Measurements from ENCODE around the gene NAPA.
"Not testable (repeated sequence)": the region's sequence is repeated elsewhere in the genome, so short reads cannot be mapped to it uniquely, and the experiment has no call there.

The NAPA gene

DNA sequence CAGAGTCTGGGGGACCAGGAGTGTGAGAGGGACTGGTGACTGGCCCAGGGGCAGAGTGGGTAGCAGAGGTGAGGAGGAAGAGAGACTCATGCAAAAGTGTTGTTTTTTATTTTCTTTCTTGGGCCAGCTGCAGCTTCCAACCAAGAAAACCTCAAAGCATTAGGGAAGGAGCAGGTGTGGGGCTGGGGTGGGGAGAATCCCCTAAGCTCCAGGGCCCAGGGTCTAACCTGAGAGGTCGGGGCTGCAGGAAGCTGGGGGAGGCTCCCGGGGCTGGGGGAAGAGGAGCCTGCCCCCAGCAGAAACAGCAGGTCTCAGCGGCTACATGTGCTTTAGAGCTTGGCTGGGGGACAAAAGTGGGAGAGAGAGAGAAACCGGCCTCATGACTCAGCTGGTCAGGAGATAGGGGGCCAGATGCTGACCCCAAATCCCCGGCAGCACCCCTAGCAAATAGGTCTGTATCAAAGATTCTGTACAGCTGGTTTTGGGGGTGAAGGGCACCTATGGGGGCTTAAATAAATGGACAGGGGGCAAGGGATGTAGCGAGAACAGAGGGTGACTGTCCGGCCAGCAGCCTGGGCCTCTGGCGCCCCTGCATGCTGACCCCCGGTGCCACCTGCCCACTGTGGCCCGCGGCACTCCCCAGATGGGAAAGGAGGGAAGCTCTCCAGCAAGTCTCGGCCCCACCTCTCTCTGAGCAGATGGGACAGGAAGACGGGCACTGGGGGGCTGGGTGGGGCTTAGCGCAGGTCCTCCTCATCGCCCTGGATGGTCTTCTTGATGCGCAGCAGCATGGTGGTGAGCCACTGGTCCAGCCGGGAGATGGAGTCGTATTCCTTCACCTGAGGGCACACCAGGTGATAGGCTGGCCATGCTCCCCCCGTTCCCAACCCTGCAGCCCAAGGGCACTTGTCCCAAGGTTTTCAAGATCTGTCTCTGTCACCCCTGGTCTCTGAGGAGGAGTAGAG is 27.0 kb downstream of the NAPA start:
- H3K4me3 Mint-ChIP-seq: no peak overlapping the region
- H3K4me1 Mint-ChIP-seq: peaks cover 46% of the 10 kb centered on the region
- peak overlapping the region; percentile 53 for H3K27ac Mint-ChIP-seq

GRCh38 chr19:47486900-47487299 is 28.0 kb downstream of the NAPA start:
- peaks cover 46% of the 10 kb centered on the region for H3K4me1 Mint-ChIP-seq
- no peaks in the 10 kb centered on the region for H3K27me3 Mint-ChIP-seq
- H3K27ac Mint-ChIP-seq: peak overlapping the region; percentile 53
- peaks cover 15% of the 10 kb centered on the region for H3K36me3 Mint-ChIP-seq
- peak overlapping the region; percentile 5 for H3K4me3 Mint-ChIP-seq
- no peaks in the 10 kb centered on the region for H3K9me3 Mint-ChIP-seq
- no peak for ATAC-seq

More for the DNA sequence above, 27.0 kb downstream of the NAPA start:
- Mint-ChIP-seq H3K27me3 (no peaks in the 10 kb centered on the region), H3K9me3 (no peaks in the 10 kb centered on the region), H3K36me3 (peaks cover 16% of the 10 kb centered on the region)
- ATAC-seq: no peak

DNA sequence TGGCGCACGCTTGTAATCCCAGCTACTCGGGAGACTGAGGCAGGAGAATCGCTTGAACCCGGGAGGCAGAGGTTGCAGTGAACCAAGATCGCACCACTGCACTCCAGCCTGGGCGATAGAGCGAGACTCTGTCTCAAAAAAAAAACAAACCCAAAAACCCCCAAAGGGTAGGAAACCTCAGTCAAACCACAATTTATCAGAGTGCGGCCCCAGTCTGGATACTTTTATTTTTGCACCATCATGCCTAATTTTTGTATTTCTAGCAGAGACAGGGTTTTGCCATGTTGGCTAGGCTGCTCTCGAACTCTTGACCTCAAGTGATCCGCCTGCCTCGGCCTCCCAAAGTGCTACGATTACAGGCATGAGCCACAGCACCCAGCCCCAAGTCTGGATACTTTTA is 28.6 kb downstream of the NAPA start:
- peak overlapping the region; percentile 53 for H3K27ac Mint-ChIP-seq
- peaks cover 46% of the 10 kb centered on the region for H3K4me1 Mint-ChIP-seq
- not testable (repeated sequence) for ATAC-seq, H3K27me3 Mint-ChIP-seq, H3K9me3 Mint-ChIP-seq, H3K4me3 Mint-ChIP-seq
- peaks cover 15% of the 10 kb centered on the region for H3K36me3 Mint-ChIP-seq

- no peak for ATAC-seq
- H3K36me3 Mint-ChIP-seq: peaks cover 12% of the 10 kb centered on the region
- peaks cover 46% of the 10 kb centered on the region for H3K4me1 Mint-ChIP-seq
- peak overlapping the region; percentile 97 for H3K4me3 Mint-ChIP-seq
- H3K9me3 Mint-ChIP-seq: no peaks in the 10 kb centered on the region
- no peaks in the 10 kb centered on the region for H3K27me3 Mint-ChIP-seq
- H3K27ac Mint-ChIP-seq: peak overlapping the region; percentile 97
Observed at GRCh38 chr19:47485210-47485609, 29.7 kb downstream of the NAPA start.

GRCh38 chr19:47483800-47484690 is 30.8 kb downstream of the NAPA start, which contains the start of gene KPTN:
Gene KPTN, minus strand, starts transcription at chr19:47484219. Its CDS starts 59 bp downstream, at chr19:47484160.
- Mint-ChIP-seq H3K9me3 (no peaks in the 10 kb centered on the region), H3K36me3 (peaks cover 5% of the 10 kb centered on the region)
- ATAC-seq: peak; percentile 90

GRCh38 chr19:47483200-47483599 is 31.7 kb downstream of the NAPA start:
- Mint-ChIP-seq H3K4me1 (peaks cover 46% of the 10 kb centered on the region), H3K36me3 (peaks cover 5% of the 10 kb centered on the region), H3K9me3 (no peaks in the 10 kb centered on the region), H3K4me3 (peak overlapping the region; percentile 97), H3K27me3 (no peaks in the 10 kb centered on the region), H3K27ac (peak overlapping the region; percentile 97)
- no peak for ATAC-seq

More at GRCh38 chr19:47483800-47484690, 30.8 kb downstream of the NAPA start, which contains the start of gene KPTN:
- peaks cover 46% of the 10 kb centered on the region for H3K4me1 Mint-ChIP-seq
- peak within 1 kb of the TSS; percentile 97 for H3K4me3 Mint-ChIP-seq
- no peaks in the 10 kb centered on the region for H3K27me3 Mint-ChIP-seq
- peak within 1 kb of the TSS; percentile 97 for H3K27ac Mint-ChIP-seq

DNA sequence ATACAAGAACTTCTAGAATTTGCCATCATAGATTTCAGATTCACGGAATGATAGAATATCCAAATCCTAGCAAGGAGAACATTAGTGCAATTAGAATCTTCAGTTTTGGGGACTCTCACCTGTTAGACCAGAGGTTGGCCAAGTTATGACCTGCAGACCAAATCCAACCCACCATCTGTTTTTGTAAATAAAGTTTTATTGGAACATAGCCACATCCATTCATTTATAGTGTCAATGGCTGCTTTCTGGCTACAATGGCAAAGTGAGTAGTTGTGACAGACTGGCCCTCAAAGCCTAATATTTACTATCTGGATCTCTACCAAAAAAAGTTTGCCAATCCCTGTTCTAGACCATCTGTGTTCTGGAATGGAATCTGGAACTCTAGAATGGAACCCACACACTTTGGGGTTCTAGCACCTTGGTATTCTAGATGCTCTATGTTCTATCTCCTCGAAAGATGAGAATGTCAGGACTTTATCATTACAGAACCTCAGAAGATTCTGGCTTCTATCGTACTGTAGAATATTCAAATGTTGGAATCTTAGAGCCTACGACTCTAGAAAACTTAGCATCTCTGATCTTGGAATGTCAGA is 33.3 kb downstream of the NAPA start:
- Mint-ChIP-seq H3K4me3 (no peak overlapping the region), H3K4me1 (peaks cover 31% of the 10 kb centered on the region), H3K27me3 (no peaks in the 10 kb centered on the region), H3K9me3 (no peaks in the 10 kb centered on the region), H3K27ac (no peak overlapping the region), H3K36me3 (no peaks in the 10 kb centered on the region)
- no peak for ATAC-seq

- H3K27me3 Mint-ChIP-seq: no peaks in the 10 kb centered on the region
- H3K27ac Mint-ChIP-seq: no peak overlapping the region
- H3K9me3 Mint-ChIP-seq: no peaks in the 10 kb centered on the region
- H3K4me1 Mint-ChIP-seq: peaks cover 22% of the 10 kb centered on the region
- H3K36me3 Mint-ChIP-seq: peaks cover under 1% of the 10 kb centered on the region
- H3K4me3 Mint-ChIP-seq: no peak overlapping the region
- ATAC-seq: no peak
Observed at GRCh38 chr19:47480658-47481057, 34.2 kb downstream of the NAPA start.

GRCh38 chr19:47479701-47480503 is 35.0 kb downstream of the NAPA start:
- Mint-ChIP-seq H3K27ac (no peak overlapping the region), H3K27me3 (no peaks in the 10 kb centered on the region), H3K4me3 (no peak overlapping the region), H3K36me3 (peaks cover 6% of the 10 kb centered on the region), H3K4me1 (peaks cover 14% of the 10 kb centered on the region), H3K9me3 (no peaks in the 10 kb centered on the region)
- ATAC-seq: no peak

GRCh38 chr19:47476438-47476972 is 38.4 kb downstream of the NAPA start:
- no peak overlapping the region for H3K4me3 Mint-ChIP-seq
- no peaks in the 10 kb centered on the region for H3K9me3 Mint-ChIP-seq
- H3K4me1 Mint-ChIP-seq: peaks cover 3% of the 10 kb centered on the region
- peaks cover 23% of the 10 kb centered on the region for H3K27me3 Mint-ChIP-seq
- H3K36me3 Mint-ChIP-seq: peaks cover 6% of the 10 kb centered on the region
- no peak for ATAC-seq
- no peak overlapping the region for H3K27ac Mint-ChIP-seq

DNA sequence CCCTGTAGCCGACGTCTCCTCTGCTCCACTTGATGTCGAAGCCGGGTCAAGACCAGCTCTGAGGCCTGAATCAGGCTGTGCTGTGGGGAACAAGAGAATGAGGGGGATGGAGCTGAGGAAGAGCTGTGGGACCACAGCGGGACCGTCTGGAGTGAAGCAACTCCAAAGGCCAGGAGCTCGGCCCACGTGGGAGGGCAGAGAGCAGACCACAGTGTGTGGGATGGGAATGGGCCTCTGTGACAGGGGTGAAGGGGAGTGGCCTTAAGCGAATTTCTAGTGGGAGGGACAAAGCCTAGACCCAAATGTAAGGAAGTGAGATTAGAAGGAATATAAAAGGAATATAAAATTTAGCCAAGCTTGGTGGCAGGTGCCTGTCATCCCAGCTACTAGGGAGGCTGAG is 39.4 kb downstream of the NAPA start:
- Mint-ChIP-seq H3K9me3 (no peaks in the 10 kb centered on the region), H3K36me3 (peaks cover 6% of the 10 kb centered on the region), H3K4me1 (peaks cover 13% of the 10 kb centered on the region), H3K27ac (no peak overlapping the region), H3K4me3 (no peak overlapping the region), H3K27me3 (peaks cover 33% of the 10 kb centered on the region)
- no peak for ATAC-seq

GRCh38 chr19:47473336-47473735 is 41.5 kb downstream of the NAPA start:
- H3K9me3 Mint-ChIP-seq: no peaks in the 10 kb centered on the region
- H3K27ac Mint-ChIP-seq: no peak overlapping the region
- no peak overlapping the region for H3K4me3 Mint-ChIP-seq
- peaks cover 6% of the 10 kb centered on the region for H3K36me3 Mint-ChIP-seq
- H3K4me1 Mint-ChIP-seq: peaks cover 22% of the 10 kb centered on the region
- no peak for ATAC-seq
- peaks cover 54% of the 10 kb centered on the region for H3K27me3 Mint-ChIP-seq

DNA sequence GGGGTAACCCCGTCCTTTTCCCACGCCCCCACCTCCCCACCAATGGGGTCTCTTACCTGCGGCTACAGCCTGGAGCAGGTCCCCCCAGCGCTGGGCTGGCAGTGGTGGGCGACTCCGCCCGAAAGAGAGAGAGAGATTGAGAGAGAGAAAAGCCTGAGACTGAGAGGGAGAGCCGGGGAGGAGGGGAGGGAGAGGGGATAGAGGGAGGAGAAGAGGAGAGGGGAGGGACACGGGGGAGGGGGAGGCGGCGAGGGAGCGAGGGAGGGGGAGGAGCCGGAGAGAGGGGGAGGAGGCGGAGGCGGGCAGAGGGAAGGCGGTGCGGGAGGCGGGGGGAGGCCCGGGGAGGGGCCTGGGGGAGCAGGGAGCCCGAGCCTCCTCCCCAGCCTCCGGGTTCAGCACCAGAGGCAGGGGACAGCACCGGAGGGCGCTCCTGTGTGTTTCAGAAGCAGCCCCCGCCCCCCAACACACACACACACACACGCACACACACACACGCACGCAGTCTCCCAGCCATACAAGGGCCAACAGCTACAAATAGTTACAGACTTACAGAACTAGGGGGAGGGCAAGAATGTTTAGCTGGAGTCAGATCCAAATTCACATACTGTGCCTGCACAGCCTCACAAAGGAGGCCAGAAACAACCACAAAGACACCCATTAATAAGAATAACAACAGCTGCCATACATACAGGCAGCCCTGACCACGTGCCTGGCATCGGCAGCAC is 43.0 kb downstream of the NAPA start, which contains the start of gene SLC8A2:
TSS of gene SLC8A2 (minus strand) at position 161 of the 725 bp plus-strand sequence. CDS start 5,490 bp downstream, outside the sequence.
- peaks cover 6% of the 10 kb centered on the region for H3K36me3 Mint-ChIP-seq
- H3K4me1 Mint-ChIP-seq: peaks cover 25% of the 10 kb centered on the region
- H3K9me3 Mint-ChIP-seq: no peaks in the 10 kb centered on the region
- ATAC-seq: no peak
- peaks cover 66% of the 10 kb centered on the region for H3K27me3 Mint-ChIP-seq
- no peak within 1 kb of the TSS for H3K27ac Mint-ChIP-seq
- no peak within 1 kb of the TSS for H3K4me3 Mint-ChIP-seq
